K562 (cell line): ENCODE results near the gene NCMAP. TPM values are rescaled to one million over a fixed set of nuclear protein-coding genes. Genes with fewer than 3 reads are reported as not detected.
A peak's percentile ranks its signal among the peaks of the same experiment; 100 is the strongest.

ENCODE experiments used
- CGGBP1 ChIP-seq: fragments of 250-450 bp; sonication (Bioruptor Pico); IDR thresholded peaks from 2 replicates; pipeline ENCODE4 v1.9.0; 2021; ENCODE audit warnings: mild to moderate bottlenecking
- CLOCK ChIP-seq: fragments of 250-450 bp; sonication (Bioruptor Pico); IDR thresholded peaks from 2 replicates; pipeline ENCODE4 v1.4.0; 2020; ENCODE audit warnings: mild to moderate bottlenecking, moderate library complexity, borderline replicate concordance
- GABPB1 ChIP-seq: sonication (generic); formaldehyde crosslinking; IDR thresholded peaks from 2 replicates; pipeline ENCODE4 v1.8.0; 2022; ENCODE audit warnings: mild to moderate bottlenecking, missing genetic modification reagents
- REST ChIP-seq, 2 experiments: fragments of 450-650 bp; formaldehyde crosslinking in 1 of 2; IDR thresholded peaks; 2 replicates each; pipeline versions ENCODE4 v1.4.0 to v1.6.1; 2014 to 2020; ENCODE audit warnings: mild to moderate bottlenecking in 2 of 2, borderline replicate concordance in 1 of 2, low read depth in 1 of 2
- SRSF9 ChIP-seq: fragments of 200-400 bp; formaldehyde crosslinking; IDR thresholded peaks from 2 replicates; pipeline ENCODE4 v1.6.1; 2017; ENCODE audit warnings: low read depth, low read length, borderline replicate concordance
- ZBTB11 ChIP-seq, 3 experiments: fragments of 200-800 bp in 1 of 3; fragments of 250-450 bp in 1 of 3; fragments of 450-650 bp in 1 of 3; sonication (Bioruptor Pico) in 1 of 3; sonication (Bioruptor generic) in 1 of 3; formaldehyde crosslinking in 1 of 3; IDR thresholded peaks; 2 replicates each; pipeline versions ENCODE4 v1.6.1 to v1.8.0; 2016 to 2022; ENCODE audit warnings: mild to moderate bottlenecking in 2 of 3, missing genetic modification characterization in 2 of 3, missing compliant biosample characterization in 1 of 3, moderate library complexity in 1 of 3
- ZKSCAN1 ChIP-seq: fragments of 150-350 bp; IDR thresholded peaks from 2 replicates; pipeline ENCODE4 v1.6.1; 2016; ENCODE audit warnings: low read depth, low read length
- ZNF143 ChIP-seq: sonication (generic); formaldehyde crosslinking; IDR thresholded peaks from 2 replicates; pipeline ENCODE4 v1.9.0; 2022; ENCODE audit warnings: mild to moderate bottlenecking, missing genetic modification reagents
- polyA plus RNA-seq, 8 experiments: library from polyadenylated mRNA; depleted of rRNA in 4 of 8; stranded (reverse) in 5 of 8; unstranded in 3 of 8; fragments of >200 nt; fragmentation: Nextera tagmentation in 2 of 8; fragmentation: Illumina TruSeq in 1 of 8; extraction: Ambion mirVana in 2 of 8; extraction: Trizol in 1 of 8; gene quantifications; 2 replicates each; pipeline versions ENCODE4 v1.2.1 to v1.2.3, GENCODE V29; 2011 to 2014; ENCODE audit warnings: inconsistent platforms in 1 of 8, missing spikeins in 1 of 8
- total RNA-seq, 7 experiments: library from RNA; depleted of rRNA in 6 of 7; stranded (reverse); fragments of >200 nt in 6 of 7; fragmentation: Illumina TruSeq in 2 of 7; extraction: Trizol in 2 of 7; gene quantifications; 2 replicates each; pipeline versions ENCODE4 v1.2.1 to v1.2.3, GENCODE V29; 2011 to 2021; ENCODE audit warnings: low replicate concordance in 1 of 7

Gene NCMAP
- total and polyA plus RNA-seq, 9 of the 15 experiments (the other 6 are each of a cell fraction or from before 2014, with no cell fraction given) = 0.03 TPM; not detected in 8

GRCh38 chr1:24642481-24643362, 86.8 kb downstream of the NCMAP start, which contains the start of gene SRRM1 (continued):
- TF ChIP-seq ZBTB11 (CRISPR knock-in tag; IDR thresholded peaks at IDR 0.05) = no peak; a peak in 1 of 6 replicates
- TF ChIP-seq SRSF9 = no peak
- 0 out of 2 replicates have a peak, but pooled peaks have one; percentile 47 for TF ChIP-seq ZKSCAN1
- TF ChIP-seq ZNF143 = peak; percentile 80
- TF ChIP-seq CLOCK (CRISPR knock-in tag) = no peak
- no peak for TF ChIP-seq REST (IDR thresholded peaks at IDR 0.05; ENCODE audit: borderline replicate concordance)
- TF ChIP-seq REST (CRISPR knock-in tag; IDR thresholded peaks at IDR 0.05; ENCODE audit: low read depth) = peak; percentile 37; the same call in 1 of the 2 replicates
- peak; percentile 60 for TF ChIP-seq GABPB1
- TF ChIP-seq CGGBP1 = 0 out of 2 replicates have a peak, but pooled peaks have one; percentile 13
